NCI-H2029 (cell line): Measurements from ENCODE around the gene MAGI3.
"Not testable (repeated sequence)": the region's sequence is repeated elsewhere in the genome, so short reads cannot be mapped to it uniquely, and the experiment has no call there.

ENCODE experiments used
- DNase-seq: peaks from one replicate; lab custom pipeline; 2025; lab: John Stamatoyannopoulos, UW

Gene MAGI3

DNA sequence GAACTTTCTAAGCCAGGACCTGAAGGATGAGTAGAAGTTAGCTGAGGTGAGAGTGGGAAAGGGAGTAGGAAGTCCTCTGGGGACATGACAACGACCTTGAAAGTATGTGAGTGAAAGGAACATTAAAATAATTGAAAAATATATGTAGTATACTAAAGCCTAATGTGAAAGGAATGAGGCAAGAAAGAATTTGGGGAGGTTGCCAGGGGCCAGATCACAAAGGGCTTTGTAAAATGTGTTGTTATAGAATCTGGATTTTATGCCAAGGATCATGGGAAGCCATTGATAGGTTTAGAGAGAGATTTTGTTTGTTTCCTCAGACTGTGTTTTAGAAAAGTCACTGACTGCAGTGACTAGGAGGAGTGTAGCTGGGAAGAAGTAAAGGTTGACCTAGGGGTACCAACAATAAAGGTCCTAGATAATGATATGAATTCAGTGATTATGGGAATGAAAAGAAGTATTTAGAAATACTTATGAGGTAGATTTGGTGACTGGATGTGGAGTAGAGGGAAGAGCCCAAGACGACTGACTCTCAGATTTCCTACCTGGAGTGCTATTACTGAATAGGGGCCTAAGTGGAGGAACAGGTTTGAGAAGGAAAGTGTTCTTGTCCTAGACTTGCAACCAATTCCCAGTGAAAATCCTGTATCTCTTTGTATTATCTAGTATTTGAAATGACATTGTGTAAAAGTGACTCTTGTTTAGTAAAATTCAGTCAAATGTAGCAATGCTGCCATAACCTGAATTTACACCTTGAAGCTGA, 189.1 kb downstream of the MAGI3 start:
- DNase-seq = peak; percentile 4

DNA sequence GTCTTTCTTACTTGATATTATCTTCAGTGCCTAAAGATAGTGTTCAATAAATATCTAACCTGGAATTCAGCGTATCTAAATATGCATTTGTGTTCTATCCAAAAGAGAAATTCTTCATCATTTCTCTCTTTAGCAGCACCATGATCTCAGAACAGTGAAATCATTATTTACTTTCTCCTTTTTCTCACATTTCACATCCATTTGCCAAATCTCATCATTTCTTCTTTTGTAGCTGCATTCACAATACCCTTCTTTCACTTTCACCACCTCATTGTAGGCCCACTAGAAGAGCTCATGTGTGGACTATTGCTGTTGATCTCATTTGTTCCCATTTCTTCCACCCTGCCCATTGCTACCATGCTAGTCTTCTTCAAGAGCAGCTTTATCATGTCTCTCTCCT, 191.0 kb downstream of the MAGI3 start:
- DNase-seq = no peak

DNA sequence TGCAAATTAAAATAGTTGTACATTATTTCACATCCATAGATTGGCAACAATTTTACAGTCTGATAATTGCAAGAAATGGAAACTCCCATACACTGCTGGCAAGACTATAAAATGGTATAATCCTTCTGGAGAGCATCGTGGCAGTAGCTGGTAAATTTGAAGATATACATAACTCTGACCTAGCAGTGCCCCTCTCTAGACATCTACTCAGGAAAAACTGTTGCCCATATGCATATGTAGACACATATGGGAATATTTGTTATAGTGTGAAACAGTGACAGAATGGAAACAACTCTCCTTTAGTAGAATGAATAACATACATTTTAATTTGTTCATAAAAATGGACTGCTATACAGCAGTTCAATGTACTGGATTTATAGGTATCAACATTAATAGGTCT, 191.8 kb downstream of the MAGI3 start:
- DNase-seq = no peak

DNA sequence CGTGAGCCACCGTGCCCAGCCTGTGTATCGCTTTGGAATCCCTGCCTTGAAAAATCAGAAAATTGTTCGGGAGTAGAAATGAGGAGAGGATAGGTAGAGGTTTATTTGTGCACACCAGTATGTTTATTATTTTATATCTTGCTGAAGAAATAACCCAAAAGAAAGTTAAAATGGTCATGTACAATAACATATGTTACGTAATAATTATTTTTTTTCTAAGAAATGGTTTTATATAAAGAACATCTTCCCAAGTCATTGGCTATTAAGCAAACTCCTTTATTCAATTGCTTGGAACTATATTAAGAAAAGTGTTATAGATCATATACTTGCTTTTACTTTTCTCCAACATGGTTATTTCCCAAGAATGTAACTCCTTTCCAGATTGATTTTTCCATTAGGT, 197.2 kb downstream of the MAGI3 start:
- DNase-seq = no peak

DNA sequence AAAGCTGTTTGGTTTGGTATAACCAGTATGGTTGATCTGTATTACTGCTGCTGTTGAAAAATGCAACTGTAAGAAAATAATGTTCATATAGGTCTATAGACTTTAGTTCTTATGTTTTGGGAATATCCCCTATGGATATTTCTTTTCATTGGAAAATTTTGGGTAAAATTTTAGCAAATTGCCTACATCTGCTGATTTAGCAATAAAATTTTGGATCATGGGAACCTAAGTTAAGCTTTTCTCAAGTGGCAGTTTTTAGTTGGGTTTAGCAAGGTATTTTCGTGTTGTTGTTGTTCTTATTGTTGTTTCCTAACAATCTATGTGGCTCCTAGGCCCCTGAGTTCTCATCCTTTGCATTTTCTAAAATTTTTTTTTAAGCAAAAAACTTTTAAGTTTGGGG, 201.9 kb downstream of the MAGI3 start:
- no peak for DNase-seq

DNA sequence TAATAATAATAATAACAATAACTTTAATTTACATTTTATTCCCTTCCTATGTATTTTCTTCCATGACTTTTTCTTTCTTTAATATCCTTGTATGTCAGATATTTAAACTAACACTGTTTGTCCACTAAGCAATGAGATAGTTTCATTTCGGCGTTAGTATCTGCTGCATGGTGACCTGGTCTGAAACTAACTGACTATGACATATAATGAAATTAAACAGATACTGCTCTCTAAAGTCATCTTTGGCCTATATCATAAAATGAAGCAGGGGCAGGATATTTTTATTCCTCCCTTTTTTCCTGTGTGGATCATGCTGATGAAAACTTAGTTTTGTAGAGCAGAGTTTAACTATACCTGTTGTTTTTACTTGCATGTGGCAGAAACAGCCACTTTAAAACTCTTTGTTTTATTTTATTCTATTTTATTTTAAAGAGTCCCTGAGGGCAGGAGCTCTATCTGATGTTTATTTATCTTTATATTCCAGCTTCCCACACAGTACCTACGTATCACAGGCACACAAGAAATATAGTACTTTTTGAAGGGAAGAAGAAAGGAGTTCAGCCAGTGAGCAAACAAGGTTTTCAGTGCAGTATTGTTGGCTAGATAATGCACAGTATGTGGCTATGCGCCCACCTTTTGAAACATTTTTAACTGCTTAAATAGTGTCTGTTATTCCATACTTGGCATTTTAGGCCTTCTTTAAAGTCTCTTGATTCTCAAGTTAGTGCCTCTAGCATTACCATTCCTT, 203.4 kb downstream of the MAGI3 start:
- DNase-seq = no peak

DNA sequence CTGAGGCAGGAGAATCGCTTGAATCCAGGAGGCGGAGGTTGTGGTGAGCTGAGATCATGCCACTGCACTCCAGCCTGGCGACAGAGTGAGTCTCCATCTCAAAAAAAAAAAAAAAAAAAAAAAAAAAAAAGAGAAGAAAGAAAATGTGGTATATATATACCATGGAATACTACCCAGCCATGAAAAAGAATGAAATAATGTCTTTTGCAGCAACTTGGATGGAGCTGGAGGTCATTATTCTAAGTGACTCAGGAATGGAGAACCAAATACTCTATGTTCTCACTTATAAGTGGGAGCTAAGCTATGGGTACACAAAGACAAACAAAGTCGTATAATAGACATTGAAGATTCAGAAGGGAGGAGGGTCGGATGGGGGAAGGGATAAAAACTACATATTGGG, 214.2 kb downstream of the MAGI3 start:
- not testable (repeated sequence) for DNase-seq

DNA sequence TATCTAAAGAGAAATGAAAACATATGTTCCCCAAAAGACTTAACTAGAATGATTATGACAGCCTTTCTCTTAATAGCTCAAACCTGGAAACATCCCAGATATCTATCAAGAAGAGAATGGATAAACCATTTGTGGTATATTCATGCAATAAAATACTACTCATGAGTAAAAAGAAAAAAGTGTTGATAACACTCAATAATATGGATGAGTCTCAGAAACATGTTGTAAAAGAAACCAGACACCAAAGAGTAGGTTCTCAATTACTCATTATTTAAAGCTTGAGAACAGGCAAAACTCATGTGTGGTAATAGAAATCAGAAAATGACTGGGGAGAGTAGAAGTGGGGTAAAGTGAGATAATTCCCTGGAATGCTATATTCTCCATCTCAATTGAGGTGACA, 214.8 kb downstream of the MAGI3 start:
- DNase-seq = no peak

DNA sequence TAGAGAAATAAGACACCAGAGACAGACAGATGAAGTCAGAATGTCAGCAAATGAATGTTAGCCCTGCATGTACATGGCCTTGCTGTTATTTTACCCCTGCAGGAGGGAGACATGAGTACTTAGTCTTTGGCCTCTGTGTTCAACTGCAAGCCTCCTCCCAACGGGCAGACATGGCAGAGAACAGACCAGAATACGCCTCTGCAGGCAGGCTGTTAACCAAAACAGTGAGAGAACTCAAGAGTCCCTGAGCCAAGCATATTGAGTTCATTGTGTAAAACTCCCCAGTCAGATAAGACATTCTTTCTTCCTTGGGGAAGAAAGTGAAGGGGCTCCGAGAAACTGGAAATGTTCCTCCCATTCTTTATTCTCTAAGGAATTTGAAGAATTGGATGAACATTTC, 218.1 kb downstream of the MAGI3 start:
- no peak for DNase-seq

DNA sequence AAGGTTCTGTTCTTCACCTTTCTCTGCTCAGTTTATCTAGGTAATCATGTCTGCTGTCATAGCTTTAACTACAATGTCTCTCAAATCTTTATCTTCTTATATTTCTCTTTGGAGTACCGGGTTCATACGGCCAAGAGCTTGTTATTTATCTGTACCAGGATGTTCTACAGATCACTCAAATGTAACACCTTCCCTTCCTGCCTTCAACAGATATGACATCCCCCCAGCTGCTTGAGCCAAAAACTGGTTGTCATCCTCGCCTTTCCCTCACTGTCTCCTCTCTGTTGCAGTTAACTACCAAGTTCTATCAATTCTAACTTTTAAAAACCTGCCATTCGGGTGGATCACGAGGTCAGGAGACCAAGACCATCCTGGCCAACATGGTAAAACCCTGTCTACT, 220.1 kb downstream of the MAGI3 start:
- DNase-seq = no peak

DNA sequence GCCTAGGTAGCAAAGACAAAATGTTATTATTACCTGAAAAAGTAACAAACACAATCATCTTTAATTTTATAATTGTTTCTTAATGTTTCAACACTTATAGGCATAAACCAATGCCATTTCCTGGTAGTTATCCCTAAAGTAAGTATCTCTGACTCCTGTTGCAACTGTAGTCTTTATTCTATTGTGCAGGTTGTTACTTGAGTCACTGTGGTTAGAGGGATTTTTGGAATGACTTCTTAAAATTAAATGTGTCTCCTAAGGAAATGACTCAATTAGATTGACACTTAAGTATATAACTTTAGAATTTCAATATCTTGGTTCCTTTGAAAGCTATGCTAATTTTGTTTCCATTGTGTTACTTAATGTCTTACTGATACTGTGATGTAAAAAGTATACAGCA, 225.1 kb downstream of the MAGI3 start:
- no peak for DNase-seq

DNA sequence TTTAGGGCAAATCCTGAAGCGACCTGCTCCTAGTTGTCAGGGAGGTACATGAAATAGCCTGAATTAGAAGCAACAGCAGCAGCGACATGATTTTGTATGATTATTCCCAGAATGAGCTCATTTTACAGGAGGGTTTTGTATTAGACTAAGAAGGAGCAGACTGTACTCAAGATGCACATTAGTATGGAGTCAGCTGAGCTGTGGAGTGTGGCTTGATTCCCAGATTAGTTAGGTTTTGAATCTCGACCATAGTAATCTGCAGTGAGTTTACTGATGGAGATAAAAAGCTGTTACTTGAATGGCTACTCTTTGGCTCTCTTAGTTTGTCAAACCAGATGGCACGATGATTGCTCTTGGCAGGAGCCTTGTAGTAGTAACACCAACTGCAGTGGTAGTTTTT, 225.8 kb downstream of the MAGI3 start:
- no peak for DNase-seq

DNA sequence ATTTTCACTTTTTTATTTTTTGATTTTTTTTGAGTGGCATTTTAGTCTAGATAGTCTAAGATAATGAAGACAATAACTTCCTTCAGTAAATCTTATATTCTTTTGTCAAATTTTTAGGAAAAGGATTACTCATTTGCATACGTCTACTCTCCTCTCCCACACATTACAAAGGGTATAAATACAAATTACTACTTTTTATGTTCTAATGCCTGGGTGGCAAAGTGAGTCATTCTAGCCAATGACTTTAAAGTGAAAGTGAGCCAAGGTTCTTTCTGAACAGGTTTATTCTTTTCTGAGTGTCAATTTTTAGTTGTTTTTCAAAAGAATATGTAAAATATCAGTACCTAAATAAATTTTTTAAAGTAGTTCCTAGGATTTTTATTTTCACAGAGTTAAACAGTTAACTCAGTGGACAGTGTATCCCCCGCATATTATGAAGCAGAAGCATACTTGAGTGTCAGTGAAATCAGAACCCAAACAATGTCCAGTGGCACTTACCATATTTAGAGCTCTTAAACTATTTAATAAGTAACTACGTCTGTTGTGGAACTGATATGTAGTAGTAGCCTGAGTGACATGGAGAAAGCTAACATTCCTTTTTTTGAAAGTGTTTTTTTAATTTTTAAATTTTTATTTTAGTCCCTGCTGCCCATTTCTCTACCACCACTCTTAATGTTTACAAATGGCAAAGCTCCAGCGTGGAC, 227.3 kb downstream of the MAGI3 start:
- no peak for DNase-seq

DNA sequence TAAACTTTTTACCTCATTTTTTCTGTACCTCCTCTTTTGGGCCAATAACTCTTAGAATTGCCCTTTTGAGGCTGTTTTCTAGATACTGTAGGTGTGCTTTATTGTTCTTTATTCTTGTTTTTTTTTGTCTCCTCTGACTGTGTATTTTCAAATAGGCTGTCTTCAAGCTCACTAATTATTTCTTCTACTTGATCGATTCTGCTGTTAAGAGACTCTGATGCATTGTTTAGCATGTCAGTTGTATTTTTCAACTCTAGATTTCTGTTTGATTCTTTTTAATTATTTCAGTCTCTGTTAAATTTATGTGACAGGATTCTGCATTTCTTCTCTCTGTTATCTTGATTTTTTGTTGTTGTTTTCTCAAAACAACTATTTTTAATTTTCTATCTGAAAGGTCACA, 238.7 kb downstream of the MAGI3 start:
- DNase-seq = no peak

DNA sequence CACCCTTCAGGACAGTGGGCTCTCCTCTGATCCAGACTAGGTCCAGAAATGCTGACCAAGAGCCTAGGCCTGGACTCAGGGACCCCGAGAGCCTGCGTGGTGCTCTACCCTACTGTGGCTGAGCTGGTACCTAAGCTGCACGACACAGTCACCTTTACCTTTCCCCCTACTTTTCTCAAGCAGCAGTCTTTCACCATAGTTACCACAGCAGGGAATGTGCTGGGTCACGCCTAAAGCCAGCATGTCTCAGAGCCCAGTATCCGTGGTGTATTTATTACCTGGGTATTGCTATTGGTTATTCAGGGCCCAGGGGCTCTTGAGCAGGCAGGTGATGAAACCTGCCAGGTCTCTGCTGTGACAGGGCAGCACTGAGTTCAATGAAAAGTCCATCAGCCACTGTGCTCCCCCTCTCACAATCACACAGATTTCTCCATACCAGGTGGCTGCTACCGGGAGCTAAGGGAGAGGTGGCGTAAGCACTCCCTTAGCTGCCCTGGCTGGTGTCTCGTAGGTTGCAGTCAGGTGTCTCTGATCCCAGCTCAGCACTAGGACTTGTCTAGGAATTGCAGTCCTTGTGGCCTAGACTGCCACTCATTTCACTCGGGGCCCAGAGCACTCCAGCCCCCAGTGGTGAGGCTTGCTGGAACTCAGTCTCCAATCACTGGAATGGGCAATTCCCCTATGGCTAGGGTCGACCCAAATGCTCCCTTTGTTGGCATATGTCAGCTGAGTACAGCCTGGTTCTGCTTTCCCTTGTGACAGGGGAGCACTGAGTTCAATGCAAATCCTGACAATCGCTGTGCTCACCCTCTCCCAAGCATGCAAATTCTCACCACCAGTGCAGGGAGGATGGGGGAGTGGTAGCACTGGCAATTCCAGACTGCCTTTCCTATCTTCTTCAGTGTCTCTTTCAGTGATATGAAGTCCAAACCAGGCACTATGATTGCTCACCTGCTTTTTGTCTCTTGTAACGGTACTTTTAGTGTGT, 240.3 kb downstream of the MAGI3 start:
- no peak for DNase-seq

DNA sequence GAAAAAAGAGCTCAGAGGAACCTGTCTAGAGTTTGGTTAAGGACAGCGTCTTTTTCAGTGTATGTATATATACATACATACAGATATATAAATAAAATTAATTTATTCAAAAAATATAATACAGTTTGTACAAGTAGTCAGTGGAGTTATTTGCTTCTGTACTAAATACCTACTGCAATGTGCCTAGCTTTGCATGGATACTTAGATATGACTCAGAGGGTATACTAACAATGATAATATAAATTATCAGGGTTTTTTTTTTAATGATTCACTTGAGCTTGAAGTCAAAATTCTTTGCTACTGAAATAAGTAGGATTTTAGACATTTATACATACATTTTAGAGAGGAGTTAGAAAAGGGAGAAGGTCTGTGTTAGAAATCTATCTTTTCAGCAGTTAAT, 251.1 kb downstream of the MAGI3 start:
- no peak for DNase-seq

DNA sequence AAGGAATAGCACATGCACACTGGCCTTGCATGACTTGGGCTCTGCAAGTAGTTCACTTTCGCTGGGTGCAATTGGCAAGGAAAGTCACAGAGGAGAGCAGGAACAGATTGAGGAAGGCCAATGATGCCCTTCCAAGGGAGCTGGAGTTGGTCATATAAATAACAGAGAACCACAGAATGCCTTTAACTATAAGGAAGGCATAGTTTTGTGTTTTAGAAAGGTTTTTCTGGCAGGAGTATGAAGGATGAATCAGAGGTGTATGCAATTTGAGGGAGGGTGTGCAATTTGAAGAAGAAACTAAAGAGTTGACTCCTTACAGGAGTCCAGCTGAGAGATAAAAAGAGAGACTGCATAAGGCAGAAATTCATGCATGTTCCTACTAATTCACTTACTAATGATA, 256.8 kb downstream of the MAGI3 start:
- DNase-seq = no peak

DNA sequence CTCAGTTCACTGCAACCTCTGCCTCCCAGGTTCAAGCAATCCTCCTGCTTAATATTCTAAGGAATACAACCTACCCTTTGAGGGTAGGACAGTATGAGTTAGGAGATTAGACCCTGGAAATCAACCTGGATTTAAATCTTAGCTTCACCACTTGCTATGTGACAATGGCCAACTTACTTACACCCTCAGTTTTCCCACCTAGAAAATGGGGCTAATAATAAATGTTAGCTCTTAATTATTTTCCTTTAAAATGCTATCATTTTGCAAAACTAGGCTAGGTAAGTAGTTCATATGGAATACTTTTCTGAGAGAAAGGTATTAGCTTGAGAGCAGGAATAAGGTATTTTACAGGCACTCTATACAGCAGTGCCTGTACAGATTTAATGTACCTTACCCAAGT, 258.2 kb downstream of the MAGI3 start:
- no peak for DNase-seq

DNA sequence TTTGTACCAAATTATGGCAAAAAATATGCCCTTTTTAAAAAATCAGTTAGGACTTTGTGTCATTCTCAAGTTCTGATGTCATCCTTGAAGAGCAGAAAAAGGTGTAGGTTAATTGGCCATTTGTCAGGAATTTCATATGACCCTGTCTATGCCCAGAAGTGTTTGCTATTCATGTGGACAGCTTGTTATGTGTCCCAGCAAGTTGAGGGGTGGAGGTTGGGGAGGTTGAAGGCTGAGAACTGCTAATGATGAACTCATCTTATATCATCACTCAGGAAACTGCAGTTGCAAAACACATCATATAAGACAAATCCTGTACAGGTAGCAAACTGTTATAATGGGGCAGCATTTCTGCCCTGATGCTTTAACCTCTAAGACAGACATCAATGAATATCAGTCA, 262.5 kb downstream of the MAGI3 start:
- DNase-seq = no peak

DNA sequence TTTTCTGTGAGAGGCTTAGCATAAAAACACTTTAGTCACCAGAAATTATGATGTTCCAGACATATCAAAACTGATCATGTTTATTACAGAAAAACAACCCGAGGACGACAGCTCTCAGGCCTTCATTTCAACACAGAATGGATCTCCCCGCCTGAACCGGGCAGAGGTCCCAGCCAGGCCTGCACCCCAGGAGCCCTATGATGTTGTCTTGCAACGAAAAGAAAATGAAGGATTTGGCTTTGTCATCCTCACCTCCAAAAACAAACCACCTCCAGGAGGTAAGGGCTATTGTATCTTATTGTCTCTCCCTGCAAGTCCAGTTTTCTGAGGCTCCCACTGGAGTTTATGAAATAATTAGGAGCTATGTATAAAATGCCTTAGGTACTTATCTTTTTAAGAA, 263.4 kb downstream of the MAGI3 start:
- DNase-seq = no peak

DNA sequence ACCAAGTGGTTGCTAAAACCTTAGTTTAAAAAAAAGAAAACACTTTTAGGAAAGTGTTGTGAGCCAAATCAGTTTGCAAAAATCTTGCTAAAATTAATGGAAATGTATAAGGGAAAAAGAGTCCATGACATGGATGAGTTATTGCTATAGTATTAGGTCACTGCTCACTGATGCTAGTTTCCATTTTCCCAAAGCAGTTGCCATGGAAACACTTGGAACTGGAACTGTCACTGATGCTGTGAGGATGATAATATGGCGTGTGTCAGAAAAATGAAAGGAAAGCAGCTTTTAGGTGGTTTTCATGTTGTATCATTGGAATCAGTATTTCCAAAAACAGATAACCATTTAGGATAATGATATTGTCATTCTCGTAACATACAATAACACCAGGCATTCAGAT, 264.6 kb downstream of the MAGI3 start:
- DNase-seq = no peak

DNA sequence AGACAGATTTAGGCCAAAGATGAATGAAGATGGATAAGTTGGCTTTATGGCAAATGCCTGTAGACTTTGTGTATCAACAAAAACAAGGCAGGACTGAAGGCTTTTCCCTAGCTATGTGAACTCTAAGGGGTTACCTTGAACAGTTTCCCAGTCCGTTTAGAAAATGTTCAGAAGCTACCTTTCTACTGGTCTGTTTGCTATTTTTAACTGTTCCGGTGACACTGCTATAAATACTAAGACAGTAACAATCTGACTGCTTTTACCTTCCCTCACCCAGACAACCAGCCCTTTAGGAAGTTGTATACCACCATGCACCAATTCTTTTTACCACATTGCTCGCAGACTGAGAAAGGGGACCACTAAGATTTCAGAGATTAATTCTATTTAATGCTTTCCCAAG, 266.8 kb downstream of the MAGI3 start:
- DNase-seq = no peak
